H9 (cell line): ENCODE measurements around the gene RSU1. TPM values are rescaled to one million over a fixed set of nuclear protein-coding genes. Genes with fewer than 3 reads are reported as not detected.

Experiments used
- DNase-seq: peaks from one replicate; pipeline ENCODE4 v3.0.0-alpha.2; 2017
- H2AFZ ChIP-seq: one replicate; pipeline ENCODE4 v1.6.1; 2013; ENCODE audit warnings: mild to moderate bottlenecking, low read length, control low read depth, moderate library complexity
- H2AK5ac ChIP-seq: 2 replicates; pipeline ENCODE4 v1.6.1; 2013; ENCODE audit warnings: low read length, control low read depth, mixed read lengths; ENCODE audit not compliant: insufficient read length
- H2BK120ac ChIP-seq: one replicate; pipeline ENCODE4 v1.6.1; 2013; ENCODE audit warnings: low read depth, mild to moderate bottlenecking, low read length, control low read depth, inconsistent platforms; ENCODE audit not compliant: poor library complexity, severe bottlenecking
- H2BK12ac ChIP-seq: 2 replicates; pipeline ENCODE4 v1.6.1; 2013; ENCODE audit warnings: low read length, control low read depth, mixed read lengths, low read depth; ENCODE audit not compliant: insufficient read length
- H2BK15ac ChIP-seq: 2 replicates; pipeline ENCODE4 v1.6.1; 2013; ENCODE audit warnings: low read depth, low read length, control low read depth
- H2BK20ac ChIP-seq: one replicate; pipeline ENCODE4 v1.6.1; 2013; ENCODE audit warnings: low read depth, mild to moderate bottlenecking, low read length, control low read depth, inconsistent platforms; ENCODE audit not compliant: poor library complexity, severe bottlenecking
- H2BK5ac ChIP-seq: 2 replicates; pipeline ENCODE4 v1.6.1; 2013; ENCODE audit warnings: low read length, control low read depth, mixed read lengths; ENCODE audit not compliant: insufficient read length
- H3K14ac ChIP-seq: 2 replicates; pipeline ENCODE4 v1.6.1; 2013; ENCODE audit warnings: low read length, control low read depth; ENCODE audit not compliant: insufficient read depth
- H3K18ac ChIP-seq: 2 replicates; pipeline ENCODE4 v1.6.1; 2013; ENCODE audit warnings: low read depth, mild to moderate bottlenecking, mixed read lengths, low read length, control low read depth; ENCODE audit not compliant: insufficient read length
- H3K23ac ChIP-seq: 2 replicates; pipeline ENCODE4 v1.6.1; 2013; ENCODE audit warnings: low read length, control low read depth, mixed read lengths, low read depth; ENCODE audit not compliant: insufficient read length
- H3K23me2 ChIP-seq: 2 replicates; pipeline ENCODE4 v1.6.1; 2013; ENCODE audit warnings: low read depth, mild to moderate bottlenecking, mixed read lengths, low read length, control low read depth; ENCODE audit not compliant: insufficient read length, poor library complexity, severe bottlenecking
- H3K27ac ChIP-seq: 2 replicates; pipeline ENCODE4 v1.5.1; 2013; ENCODE audit warnings: low read length, control low read depth, mixed read lengths, low read depth; ENCODE audit not compliant: insufficient read length
- H3K27me3 ChIP-seq: 2 replicates; pipeline ENCODE4 v1.6.1; 2013; ENCODE audit warnings: low read length, control low read depth, inconsistent platforms; ENCODE audit not compliant: insufficient read depth
- H3K4ac ChIP-seq: 2 replicates; pipeline ENCODE4 v1.6.1; 2013; ENCODE audit warnings: low read depth, mild to moderate bottlenecking, control low read depth, inconsistent platforms, low read length, moderate library complexity
- H3K4me1 ChIP-seq: 2 replicates; pipeline ENCODE4 v1.6.1; 2013; ENCODE audit warnings: low read length, control low read depth, inconsistent platforms; ENCODE audit not compliant: insufficient read depth
- H3K4me2 ChIP-seq: 2 replicates; pipeline ENCODE4 v1.6.1; 2013; ENCODE audit warnings: low read length, control low read depth, mixed read lengths; ENCODE audit not compliant: insufficient read length, insufficient read depth
- H3K56ac ChIP-seq: 2 replicates; pipeline ENCODE4 v1.6.1; 2013; ENCODE audit warnings: low read depth, mild to moderate bottlenecking, mixed read lengths, low read length, control low read depth; ENCODE audit not compliant: insufficient read length
- H3K79me1 ChIP-seq: 2 replicates; pipeline ENCODE4 v1.6.1; 2013; ENCODE audit warnings: low read depth, mild to moderate bottlenecking, moderate library complexity, low read length, control low read depth, inconsistent platforms; ENCODE audit not compliant: insufficient read depth, poor library complexity, severe bottlenecking
- H3K79me2 ChIP-seq: 2 replicates; pipeline ENCODE4 v1.6.1; 2013; ENCODE audit warnings: low read length, control low read depth, inconsistent platforms; ENCODE audit not compliant: insufficient read depth
- H3K9ac ChIP-seq: 2 replicates; pipeline ENCODE4 v1.6.1; 2013; ENCODE audit warnings: low read length, control low read depth, mixed read lengths; ENCODE audit not compliant: insufficient read length; ENCODE audit errors: extremely low read depth
- H3K9me3 ChIP-seq: one replicate; pipeline ENCODE4 v1.6.1; 2013; ENCODE audit warnings: low read depth, low read length, inconsistent platforms; ENCODE audit not compliant: control insufficient read depth
- H3T11ph ChIP-seq: one replicate; pipeline ENCODE4 v1.6.1; 2013; ENCODE audit warnings: mild to moderate bottlenecking, low read length, control low read depth, inconsistent platforms
- H4K20me1 ChIP-seq: one replicate; pipeline ENCODE4 v1.6.1; 2013; ENCODE audit not compliant: control insufficient read depth, insufficient read length, insufficient read depth
- H4K5ac ChIP-seq: 2 replicates; pipeline ENCODE4 v1.6.1; 2013; ENCODE audit warnings: low read depth, mild to moderate bottlenecking, mixed read lengths, low read length, control low read depth; ENCODE audit not compliant: insufficient read length
- H4K8ac ChIP-seq: replicated peaks from 2 replicates; pipeline ENCODE4 v1.6.1; 2013; ENCODE audit warnings: low read length, control low read depth, mixed read lengths, low read depth; ENCODE audit not compliant: insufficient read length
- H4K91ac ChIP-seq: 2 replicates; pipeline ENCODE4 v1.6.1; 2013; ENCODE audit warnings: low read depth, mild to moderate bottlenecking, moderate library complexity, mixed read lengths, low read length, control low read depth; ENCODE audit not compliant: insufficient read length
- H3K27ac Mint-ChIP-seq, 3 experiments: 2 replicates in 2 of 3; 3 replicates in 1 of 3; pipeline ENCODE4 v1.8.0; 2020 to 2021; ENCODE audit warnings: mixed read lengths in 3 of 3, mild to moderate bottlenecking in 1 of 3, moderate library complexity in 1 of 3
- H3K27me3 Mint-ChIP-seq: 2 replicates; pipeline ENCODE4 v1.8.0; 2021; ENCODE audit warnings: low read depth, mild to moderate bottlenecking, moderate library complexity, mixed read lengths
- H3K36me3 Mint-ChIP-seq, 3 experiments: 2 replicates in 2 of 3; 3 replicates in 1 of 3; pipeline ENCODE4 v1.8.0; 2020 to 2021; ENCODE audit warnings: low read depth in 3 of 3, mixed read lengths in 3 of 3; ENCODE audit not compliant: insufficient read depth in 1 of 3
- H3K4me1 Mint-ChIP-seq, 2 experiments: 2 replicates each; pipeline ENCODE4 v1.8.0; 2020; ENCODE audit warnings: mixed read lengths in 2 of 2
- H3K4me3 Mint-ChIP-seq, 2 experiments: 2 replicates in 1 of 2; 3 replicates in 1 of 2; pipeline ENCODE4 v1.8.0; 2020 to 2021; ENCODE audit warnings: mild to moderate bottlenecking in 2 of 2, mixed read lengths in 2 of 2, moderate library complexity in 1 of 2
- H3K9me3 Mint-ChIP-seq, 2 experiments: 2 replicates in 1 of 2; 3 replicates in 1 of 2; pipeline ENCODE4 v1.8.0; 2020; ENCODE audit warnings: mild to moderate bottlenecking in 2 of 2, mixed read lengths in 2 of 2, moderate library complexity in 1 of 2
- CTCF ChIP-seq: fragments of 200-600 bp; sonication (generic); conservative IDR thresholded peaks from 3 replicates; pipeline ENCODE4 v1.8.0; 2021; ENCODE audit warnings: antibody characterized with exemption, mild to moderate bottlenecking
- WGBS: extraction: QIAGEN DNeasy Blood & Tissue Kit; methylation state at CpG from one replicate; pipeline ENCODE4 v1.1.7; 2013; ENCODE audit warnings: missing lambda C conversion rate, low lambda C conversion rate, mixed read lengths; ENCODE audit not compliant: insufficient read length; ENCODE audit errors: extremely low coverage; 5-methylcytosine and 5-hydroxymethylcytosine counted together
- total RNA-seq: library from RNA; stranded (reverse); gene quantifications from 2 replicates; pipeline ENCODE4 v1.2.1, GENCODE V29; 2021

Gene RSU1
- total RNA-seq, 1 experiment from 2014 or later: 59.4 TPM

GRCh38 chr10:16799621-16800020 lies 17.6 kb downstream of the RSU1 start:
- H3T11ph ChIP-seq: no peak overlapping the region
- no peak overlapping the region for H4K8ac ChIP-seq
- no peaks in the 10 kb centered on the region for H4K20me1 ChIP-seq
- no peak overlapping the region for H3K23ac ChIP-seq
- H4K91ac ChIP-seq: no peak overlapping the region
- no peak for TF ChIP-seq CTCF
- no peak overlapping the region for H3K18ac ChIP-seq
- H3K14ac ChIP-seq: no peak overlapping the region
- H4K5ac ChIP-seq: no peak overlapping the region
- no peaks in the 10 kb centered on the region for H3K27me3 ChIP-seq
- WGBS: no CpG with 5 or more reads among the region's 8 CpGs
- no peak overlapping the region for H3K4ac ChIP-seq
- no peaks in the 10 kb centered on the region; the same call in 1 of the 2 replicates for H3K79me2 ChIP-seq
- H3K9me3 ChIP-seq: no peaks in the 10 kb centered on the region
- no peaks in the 10 kb centered on the region for H3K23me2 ChIP-seq
- H3K4me1 Mint-ChIP-seq: peaks cover 6 to 25% of the 10 kb centered on the region in 2 experiments
- H3K9me3 Mint-ChIP-seq: peaks cover 5 to 11% of the 10 kb centered on the region in 2 experiments
- H3K4me3 Mint-ChIP-seq: no peak overlapping the region
- peak; percentile 50 for DNase-seq
- no peak overlapping the region for H3K9ac ChIP-seq
- no peak overlapping the region for H2BK12ac ChIP-seq
- no peaks in the 10 kb centered on the region for H3K79me1 ChIP-seq
- H3K4me2 ChIP-seq: no peak overlapping the region
- H3K56ac ChIP-seq: no peak overlapping the region
- no peaks in the 10 kb centered on the region for H3K27me3 Mint-ChIP-seq
- H2AK5ac ChIP-seq: no peak overlapping the region
- H3K27ac ChIP-seq: no peak overlapping the region
- peaks cover 4 to 17% (median 11%) of the 10 kb centered on the region in 3 experiments for H3K36me3 Mint-ChIP-seq
- H3K4me1 ChIP-seq: peaks cover 2% of the 10 kb centered on the region; the same call in 1 of the 2 replicates
- H2BK20ac ChIP-seq: no peak overlapping the region
- H2BK120ac ChIP-seq: no peak overlapping the region
- H2BK15ac ChIP-seq: no peak overlapping the region
- H2AFZ ChIP-seq: no peak overlapping the region
- H2BK5ac ChIP-seq: no peak overlapping the region
- no peak overlapping the region; a peak in 1 of 7 replicates for H3K27ac Mint-ChIP-seq
